Hematopoietic multipotent progenitor cell treated with erythropoietin and hydrocortisone succinate and interleukin-3 and kit ligand, for 15 days (in vitro differentiated cells): Measurements from ENCODE around the gene RAD17.

Source experiments
- DNase-seq: peaks from one replicate; pipeline ENCODE4 v3.0.0-alpha.2; 2015; ENCODE audit warnings: low spot score

Gene RAD17

GRCh38 chr5:69462170-69462569, 92.6 kb downstream of the RAD17 start:
- no peak for DNase-seq
